ENCODE data around the gene TLR5. TPM values are rescaled to one million over a fixed set of nuclear protein-coding genes. Genes with fewer than 3 reads are reported as not detected.

Gene TLR5
- total and polyA plus RNA-seq, 7 donors = 0.23 to 10.2 (median 3.6) TPM

- no peaks in the 10 kb centered on the region for H3K9me3 ChIP-seq
- DNase-seq = no peak
- no peak for TF ChIP-seq EP300 (IDR thresholded peaks at IDR 0.05)
- no peak for TF ChIP-seq CTCF (IDR thresholded peaks at IDR 0.05)
- TF ChIP-seq POLR2A (IDR thresholded peaks at IDR 0.05) = no peak
- H3K4me1 ChIP-seq = no peaks in the 10 kb centered on the region
- no peaks in the 10 kb centered on the region for H3K27me3 ChIP-seq
- H3K4me3 ChIP-seq = no peak overlapping the region
- intact Hi-C loops (cut with DNase I) = no loop called here
- WGBS, 2 donors = 78 to 93% methylated on average over 3 of the region's 3 CpGs
- no peak overlapping the region for H3K27ac ChIP-seq
- no peaks in the 10 kb centered on the region for H3K36me3 ChIP-seq
Measured at GRCh38 chr1:223186800-223187199, 43.8 kb upstream of the TLR5 start.

DNA sequence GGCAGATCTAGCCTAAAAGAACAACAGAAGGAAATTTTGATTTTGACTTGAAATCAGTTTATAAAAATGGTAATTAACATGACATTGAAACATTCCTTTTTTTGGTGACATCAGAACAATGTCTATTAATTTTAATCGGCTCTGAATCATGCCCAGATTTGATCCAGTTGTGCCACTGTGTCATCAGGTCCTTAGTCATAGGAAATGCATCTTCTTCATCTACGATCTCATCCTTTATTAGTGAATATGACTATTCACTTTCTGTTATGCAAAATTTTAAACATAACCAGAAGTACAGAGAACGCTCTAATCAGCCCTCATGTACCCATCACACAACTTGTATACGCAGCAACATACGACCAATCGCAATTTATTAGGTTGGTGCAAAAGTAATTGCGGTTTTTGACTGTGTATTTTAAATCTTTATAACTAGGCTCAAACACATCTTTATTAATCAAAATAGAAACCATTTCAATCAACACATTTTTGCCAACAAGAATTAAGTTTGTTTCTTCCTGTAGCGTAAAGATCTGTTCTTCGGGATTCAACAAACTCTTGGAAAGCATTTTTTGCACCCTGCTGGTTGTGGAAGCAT lies 40.3 kb upstream of the TLR5 start:
- DNase-seq = no peak
- Histone ChIP-seq H3K4me3 (no peak overlapping the region), H3K27ac (no peak overlapping the region), H3K27me3 (no peaks in the 10 kb centered on the region), H3K4me1 (no peaks in the 10 kb centered on the region), H3K9me3 (no peaks in the 10 kb centered on the region), H3K36me3 (no peaks in the 10 kb centered on the region)
- TF ChIP-seq POLR2A (IDR thresholded peaks at IDR 0.05) = no peak
- no peak for TF ChIP-seq CTCF (IDR thresholded peaks at IDR 0.05)
- TF ChIP-seq EP300 (IDR thresholded peaks at IDR 0.05) = no peak
- no peak for TF ChIP-seq POLR2AphosphoS5 (IDR thresholded peaks at IDR 0.05)
- intact Hi-C loops (cut with DNase I) = no loop called here
- 91 to 94% methylated on average over 9 of the region's 9 CpGs for WGBS, 2 donors

DNA sequence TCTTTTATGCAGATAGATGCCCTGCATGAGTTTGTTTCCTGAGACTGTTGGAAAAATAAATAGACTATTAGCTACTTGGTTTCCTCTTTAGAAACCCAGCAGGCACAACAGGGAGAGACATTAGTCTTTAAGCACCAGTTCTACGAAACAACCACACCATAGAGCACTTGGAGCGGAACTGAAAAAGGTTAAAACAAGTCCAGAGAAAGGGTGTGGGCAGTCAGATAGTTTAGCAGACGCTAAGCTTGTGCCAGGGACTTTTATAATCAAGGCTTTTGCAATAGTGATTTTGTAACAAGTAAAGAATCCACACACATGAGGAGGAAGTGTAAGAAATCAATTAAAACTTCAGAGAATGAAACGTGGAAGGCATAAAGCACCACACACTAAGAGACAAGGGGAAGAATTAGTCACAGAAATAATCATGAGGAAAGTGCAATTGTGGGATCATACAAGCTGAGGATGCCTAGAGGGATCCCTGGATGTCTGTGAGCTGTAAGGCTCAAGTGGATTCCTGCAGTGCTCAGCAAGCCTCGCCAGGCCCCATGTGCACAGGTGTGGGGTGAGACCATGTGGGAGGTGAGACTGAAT lies 37.8 kb upstream of the TLR5 start:
- WGBS, 2 donors = 54 to 56% methylated on average over 5 of the region's 5 CpGs
- TF ChIP-seq POLR2A (IDR thresholded peaks at IDR 0.05) (no peak), CTCF (IDR thresholded peaks at IDR 0.05) (no peak), EP300 (IDR thresholded peaks at IDR 0.05) (no peak), POLR2AphosphoS5 (IDR thresholded peaks at IDR 0.05) (peak; percentile 10 to 46 (median 27))
- Histone ChIP-seq H3K9me3 (no peaks in the 10 kb centered on the region), H3K4me1 (no peaks in the 10 kb centered on the region), H3K4me3 (no peak overlapping the region), H3K27ac (peak overlapping the region; percentile 17 to 59 (median 39)), H3K36me3 (no peaks in the 10 kb centered on the region), H3K27me3 (no peaks in the 10 kb centered on the region)
- DNase-seq = no peak
- intact Hi-C loops (cut with DNase I) = no loop called here

DNA sequence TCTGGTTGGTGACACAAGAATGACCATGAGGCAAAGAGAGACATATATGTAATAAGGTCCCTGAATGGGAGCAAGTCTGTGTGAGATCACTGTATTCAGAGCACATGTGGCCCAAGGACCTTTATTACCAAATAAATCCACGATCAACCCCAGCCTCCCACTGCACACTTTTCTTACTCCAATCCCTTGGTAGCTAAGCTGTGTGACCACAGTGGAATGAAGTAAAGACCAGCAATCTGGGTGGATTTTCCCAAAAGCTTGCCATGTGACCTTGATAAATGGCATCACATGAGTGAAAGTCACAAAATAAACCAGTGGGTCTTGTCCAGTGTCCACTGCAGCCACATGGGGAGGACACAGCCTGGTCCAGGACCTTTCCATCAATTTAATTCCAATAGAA lies 36.7 kb upstream of the TLR5 start:
- Histone ChIP-seq H3K27me3 (no peaks in the 10 kb centered on the region), H3K4me1 (no peaks in the 10 kb centered on the region), H3K9me3 (no peaks in the 10 kb centered on the region), H3K36me3 (no peaks in the 10 kb centered on the region), H3K4me3 (no peak overlapping the region), H3K27ac (peak overlapping the region in 1 of 4 donors; percentile 45)
- no peak for DNase-seq
- intact Hi-C loops (cut with DNase I) = no loop called here
- WGBS, 2 donors = 91 to 92% methylated on average over 1 of the region's 1 CpG
- TF ChIP-seq POLR2AphosphoS5 (IDR thresholded peaks at IDR 0.05) = no peak
- no peak for TF ChIP-seq EP300 (IDR thresholded peaks at IDR 0.05)
- TF ChIP-seq CTCF (IDR thresholded peaks at IDR 0.05) = no peak
- no peak for TF ChIP-seq POLR2A (IDR thresholded peaks at IDR 0.05)

- no peak for DNase-seq
- Histone ChIP-seq H3K27me3 (no peaks in the 10 kb centered on the region), H3K27ac (peak overlapping the region in 1 of 4 donors; percentile 49), H3K9me3 (no peaks in the 10 kb centered on the region), H3K4me3 (no peak overlapping the region), H3K36me3 (no peaks in the 10 kb centered on the region), H3K4me1 (no peaks in the 10 kb centered on the region)
- 91 to 93% methylated on average over 3 of the region's 3 CpGs for WGBS, 2 donors
- intact Hi-C loops (cut with DNase I) = no loop called here
- TF ChIP-seq EP300 (IDR thresholded peaks at IDR 0.05) = no peak
- no peak for TF ChIP-seq CTCF (IDR thresholded peaks at IDR 0.05)
- no peak for TF ChIP-seq POLR2AphosphoS5 (IDR thresholded peaks at IDR 0.05)
- no peak for TF ChIP-seq POLR2A (IDR thresholded peaks at IDR 0.05)
Measured at GRCh38 chr1:223179280-223179679, 36.2 kb upstream of the TLR5 start.
